Tongue (tissue), 2 donors: ENCODE measurements around the gene SGO2. TPM values are rescaled to one million over a fixed set of nuclear protein-coding genes. Genes with fewer than 3 reads are reported as not detected.
"Not testable (repeated sequence)": the region's sequence is repeated elsewhere in the genome, so short reads cannot be mapped to it uniquely, and the experiment has no call there.

Experiments
- DNase-seq: peaks from one replicate; pipeline ENCODE4 v3.0.0-alpha.2; 2015
- total RNA-seq: library from RNA; depleted of rRNA; stranded (reverse); fragments of >200 nt; gene quantifications from one replicate; pipeline ENCODE4 v1.2.3, GENCODE V29; 2014

Gene SGO2
- total RNA-seq, 1 donor from 2014 or later: 10.7 TPM

DNA sequence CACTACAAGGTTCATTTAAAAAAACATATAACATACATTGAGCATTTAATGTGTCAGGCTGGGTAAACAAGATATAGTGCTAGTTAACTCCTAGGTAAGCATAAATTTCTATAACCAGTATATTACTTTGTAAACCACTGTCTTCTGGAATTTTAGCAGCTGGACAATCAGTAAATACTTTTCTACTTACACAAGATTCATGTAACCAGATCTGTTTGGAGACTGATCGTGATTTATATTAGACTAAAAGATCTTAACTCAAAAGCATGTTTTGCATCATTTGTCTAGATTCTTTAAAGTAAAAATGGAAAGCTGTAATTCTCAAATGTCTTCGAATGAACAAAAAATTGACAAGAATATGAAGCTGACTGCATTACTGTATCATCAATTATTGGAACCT lies 941 bp upstream of the SGO2 start:
- no peak for DNase-seq

DNA sequence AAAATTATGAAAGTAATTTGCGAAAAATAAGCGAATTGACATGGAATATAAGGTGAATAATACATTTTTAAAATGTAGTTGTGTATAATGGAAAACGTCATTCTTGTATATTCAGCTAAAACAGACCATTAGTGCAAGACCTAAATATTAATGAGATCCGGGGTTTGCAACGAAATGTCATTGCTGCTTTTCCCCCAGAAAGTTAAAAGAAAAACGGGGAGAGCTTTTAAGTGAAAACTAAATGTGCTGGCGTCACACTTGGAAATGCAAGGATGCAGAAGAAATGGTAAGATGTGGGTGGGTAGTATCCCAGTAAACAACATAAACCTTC lies 491 bp upstream of the SGO2 start:
- DNase-seq: no peak

DNA sequence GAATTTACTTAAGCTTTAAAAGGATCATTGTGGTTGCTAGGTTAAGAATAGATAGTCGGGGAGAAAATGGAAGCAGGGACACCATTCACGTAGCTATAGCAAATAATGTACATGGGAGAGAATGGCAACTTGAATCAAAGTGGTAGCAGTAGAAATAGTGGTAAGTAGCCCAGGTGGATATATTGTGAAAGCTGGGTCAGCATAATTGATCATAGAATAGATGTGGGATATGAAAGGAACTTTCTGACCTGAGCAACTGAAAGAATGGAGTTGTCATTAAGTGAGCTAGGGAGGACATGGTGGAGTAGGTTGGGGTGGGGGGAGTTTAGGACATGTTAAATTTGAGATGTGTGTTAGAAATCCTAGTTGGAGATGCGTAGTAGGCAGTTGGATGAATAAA lies 2.2 kb downstream of the SGO2 start:
- no peak for DNase-seq

DNA sequence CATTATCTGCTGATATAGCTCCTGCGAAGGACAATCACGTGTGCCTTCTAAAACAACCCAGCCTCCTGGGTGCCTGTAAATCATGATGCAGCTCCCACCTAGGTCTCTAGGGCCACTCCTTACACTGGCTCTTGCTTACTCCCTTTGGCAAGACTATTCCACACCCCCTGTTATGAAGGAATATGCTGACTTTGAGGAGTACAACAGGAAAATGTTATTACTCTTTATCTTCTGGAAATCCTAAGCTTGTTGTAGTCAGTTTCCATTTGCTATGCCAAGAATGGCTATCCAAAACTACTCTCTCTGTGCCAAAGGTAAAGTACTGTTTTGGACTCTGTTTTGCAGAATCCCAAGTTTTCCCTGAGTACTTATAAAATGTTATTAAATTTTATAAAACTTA lies 7.7 kb downstream of the SGO2 start:
- no peak for DNase-seq

DNA sequence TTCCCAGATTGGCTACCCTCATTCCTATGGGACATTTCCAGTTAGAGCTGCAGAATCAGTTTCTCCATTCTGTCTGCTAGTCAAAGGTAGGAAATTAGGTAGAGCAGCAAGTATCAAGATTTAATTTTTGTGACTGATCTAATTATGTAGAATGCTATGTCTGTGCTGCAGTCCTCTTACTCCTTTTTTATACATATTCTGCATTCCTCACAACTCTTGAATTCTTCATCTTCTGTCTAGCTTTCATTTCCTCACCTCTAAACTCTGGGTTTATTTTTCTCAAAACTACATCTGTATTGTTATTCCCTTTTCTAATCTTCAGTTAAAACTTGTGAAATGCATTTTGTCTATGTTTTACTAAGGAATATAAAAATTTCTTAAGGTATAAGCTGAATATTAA lies 8.6 kb downstream of the SGO2 start:
- no peak for DNase-seq

DNA sequence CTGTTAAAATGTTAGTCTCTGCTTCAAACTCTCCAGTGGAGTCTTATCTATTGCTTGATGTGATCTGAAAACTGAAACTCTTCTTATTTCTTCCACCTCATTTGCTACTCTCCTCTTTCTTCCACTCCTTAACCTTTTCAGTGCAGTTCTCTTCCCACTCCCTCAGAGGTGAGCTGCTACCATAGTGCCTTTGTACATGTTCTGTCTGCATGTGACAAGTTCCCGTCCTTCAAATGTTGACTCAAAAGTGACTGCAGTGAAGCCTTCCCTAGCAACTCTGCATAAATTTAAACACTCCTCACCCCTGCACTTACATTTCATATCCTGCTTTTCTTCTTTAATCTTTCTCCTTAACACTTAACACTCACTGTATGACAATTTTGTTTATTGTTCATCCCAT lies 12.1 kb downstream of the SGO2 start:
- no peak for DNase-seq

DNA sequence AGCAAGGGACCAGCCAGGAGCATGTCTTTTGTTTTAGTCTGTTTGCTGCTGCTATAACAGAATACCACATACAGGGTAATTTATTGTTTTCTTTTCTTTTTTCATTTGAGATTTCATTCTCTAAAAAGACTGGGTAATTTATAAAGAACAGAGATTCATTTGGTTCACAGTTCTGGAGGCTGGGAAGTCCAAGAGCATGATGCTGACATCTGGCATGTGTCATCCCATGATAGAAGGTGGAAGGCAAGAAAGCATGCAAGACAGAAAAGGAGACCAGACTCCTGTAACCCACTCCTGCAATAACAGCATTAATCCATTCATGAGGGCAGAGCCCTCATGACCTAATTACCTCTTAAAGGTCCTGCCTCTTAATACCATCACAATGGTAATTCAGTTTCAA lies 14.8 kb downstream of the SGO2 start:
- DNase-seq: no peak

DNA sequence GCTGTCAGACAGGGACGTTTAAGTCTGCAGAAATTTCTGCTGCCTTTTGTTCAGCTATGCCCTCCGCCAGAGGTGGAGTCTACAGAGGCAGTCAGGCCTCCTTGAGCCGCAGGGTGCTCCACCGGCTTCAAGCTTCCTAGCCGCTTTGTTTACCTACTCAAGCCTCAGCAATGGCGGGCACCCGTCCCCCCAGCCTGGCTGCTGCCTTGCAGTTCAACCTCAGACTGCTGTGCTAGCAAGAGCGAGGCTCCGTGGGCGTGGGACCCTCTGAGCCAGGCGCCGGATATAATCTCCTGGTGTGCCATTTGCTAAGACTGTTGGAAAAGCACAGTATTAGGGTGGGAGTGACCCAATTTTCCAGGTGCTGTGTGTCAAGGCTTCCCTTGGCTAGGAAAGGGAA lies 40.6 kb downstream of the SGO2 start:
- DNase-seq: not testable (repeated sequence)

DNA sequence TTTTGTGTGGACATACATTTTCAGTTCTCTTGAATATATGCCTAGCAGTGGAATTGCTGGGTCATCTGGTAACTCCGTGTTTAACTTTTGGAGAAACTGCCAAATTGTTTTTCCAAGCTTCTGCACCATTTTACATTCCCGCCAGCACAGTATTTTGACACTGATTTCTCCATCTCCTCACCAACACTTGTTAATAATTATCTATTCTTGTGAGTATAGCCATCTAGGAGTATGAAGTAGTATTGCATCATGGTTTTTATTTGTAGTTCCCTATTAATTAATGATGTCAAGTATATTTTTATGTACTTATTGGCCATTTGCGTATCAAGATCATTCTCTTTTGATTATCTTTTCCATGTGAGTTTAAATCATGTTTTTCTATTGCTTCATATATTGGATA lies 41.9 kb downstream of the SGO2 start:
- DNase-seq: no peak

DNA sequence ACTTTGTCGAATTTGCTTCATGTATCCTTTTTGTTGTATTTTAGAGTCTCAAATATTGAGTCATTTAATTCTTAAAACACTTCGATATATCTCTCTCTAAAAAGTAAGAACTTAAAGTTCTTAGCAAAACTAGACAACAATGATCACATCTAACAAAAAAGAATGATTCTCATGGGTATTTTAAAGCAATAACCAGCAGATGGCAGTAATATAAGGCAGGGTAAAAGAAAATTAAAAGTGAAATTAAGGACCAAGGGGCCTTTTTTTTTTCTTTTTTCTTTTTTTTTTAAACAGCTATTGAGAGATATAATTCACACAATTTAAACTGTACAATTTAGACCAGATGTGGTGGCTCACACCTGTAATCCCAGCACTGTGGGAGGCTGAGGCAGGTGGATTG lies 50.0 kb downstream of the SGO2 start:
- DNase-seq: no peak

DNA sequence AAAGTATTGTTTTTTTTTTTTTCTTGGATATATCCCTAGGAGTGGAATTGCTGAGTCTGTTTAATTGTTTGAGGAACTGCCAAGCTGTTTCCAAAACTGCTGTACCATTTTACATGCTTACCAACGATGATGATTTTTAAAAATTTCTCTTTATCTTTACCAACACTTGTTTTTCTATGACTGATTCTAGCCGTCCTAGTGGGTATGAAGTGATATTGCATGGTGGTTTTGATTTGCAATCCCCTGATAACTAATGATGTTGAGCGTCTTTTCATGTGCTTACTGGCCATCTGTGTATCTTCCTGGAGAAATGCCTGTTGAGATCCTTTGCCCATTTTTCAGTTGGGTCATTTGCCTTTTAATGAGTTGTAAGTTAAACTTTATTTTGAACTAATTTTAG lies 51.0 kb downstream of the SGO2 start:
- no peak for DNase-seq

DNA sequence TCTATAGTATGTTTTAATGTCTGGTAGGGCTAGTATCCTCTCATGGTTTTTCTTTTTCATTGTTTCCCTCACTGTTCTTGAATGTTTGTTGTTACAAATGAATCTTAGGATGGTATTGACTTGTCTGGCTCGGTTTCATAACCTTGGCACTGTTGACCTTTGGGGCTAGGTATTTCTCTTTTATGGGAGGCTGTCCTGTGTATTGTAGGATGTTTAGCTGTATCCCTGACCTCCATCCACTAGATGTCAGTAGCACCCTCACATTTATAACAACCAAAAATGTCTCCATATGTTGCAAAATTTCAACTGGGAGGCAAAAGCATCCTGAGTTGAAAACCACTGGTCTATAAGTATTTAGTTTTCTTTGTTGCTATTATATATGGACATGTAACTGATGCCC lies 52.8 kb downstream of the SGO2 start:
- DNase-seq: no peak

DNA sequence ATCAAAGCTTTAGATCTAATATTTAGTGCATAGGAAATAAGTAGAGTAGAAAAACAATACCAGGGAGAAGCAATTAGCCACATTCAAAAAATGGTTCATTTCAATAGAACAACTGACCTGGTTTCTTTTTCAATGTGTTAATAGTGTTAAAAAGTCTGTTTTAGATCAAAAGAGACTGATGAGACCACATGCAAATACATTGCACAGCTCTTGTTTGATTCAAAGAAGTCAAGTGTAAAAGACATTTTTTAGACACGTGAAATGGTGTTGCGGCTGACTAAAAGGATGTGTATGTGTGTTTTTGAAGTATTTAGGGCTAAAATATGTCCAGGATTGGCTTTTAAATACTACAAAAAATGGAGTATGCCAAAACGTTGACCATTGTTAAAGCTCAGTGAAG lies 58.6 kb downstream of the SGO2 start:
- DNase-seq: no peak

DNA sequence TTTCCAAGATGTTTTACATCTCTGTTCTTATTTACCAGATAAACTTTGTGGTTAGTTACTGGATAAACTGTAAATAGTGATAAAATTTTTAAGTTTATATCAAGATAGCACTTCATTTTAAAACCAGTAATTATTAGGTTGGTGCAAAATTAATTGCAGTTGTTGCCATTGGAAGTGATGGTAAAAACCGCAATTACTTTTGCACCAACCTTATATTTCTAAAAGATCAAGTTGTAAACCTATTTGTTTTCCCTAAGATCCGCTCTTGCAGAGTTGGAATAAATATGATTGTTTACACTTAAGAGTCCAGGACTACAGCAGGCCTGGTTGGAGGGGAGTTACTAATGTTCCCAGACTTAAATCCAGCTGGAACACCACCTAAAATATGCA lies 59.3 kb downstream of the SGO2 start:
- DNase-seq: no peak

DNA sequence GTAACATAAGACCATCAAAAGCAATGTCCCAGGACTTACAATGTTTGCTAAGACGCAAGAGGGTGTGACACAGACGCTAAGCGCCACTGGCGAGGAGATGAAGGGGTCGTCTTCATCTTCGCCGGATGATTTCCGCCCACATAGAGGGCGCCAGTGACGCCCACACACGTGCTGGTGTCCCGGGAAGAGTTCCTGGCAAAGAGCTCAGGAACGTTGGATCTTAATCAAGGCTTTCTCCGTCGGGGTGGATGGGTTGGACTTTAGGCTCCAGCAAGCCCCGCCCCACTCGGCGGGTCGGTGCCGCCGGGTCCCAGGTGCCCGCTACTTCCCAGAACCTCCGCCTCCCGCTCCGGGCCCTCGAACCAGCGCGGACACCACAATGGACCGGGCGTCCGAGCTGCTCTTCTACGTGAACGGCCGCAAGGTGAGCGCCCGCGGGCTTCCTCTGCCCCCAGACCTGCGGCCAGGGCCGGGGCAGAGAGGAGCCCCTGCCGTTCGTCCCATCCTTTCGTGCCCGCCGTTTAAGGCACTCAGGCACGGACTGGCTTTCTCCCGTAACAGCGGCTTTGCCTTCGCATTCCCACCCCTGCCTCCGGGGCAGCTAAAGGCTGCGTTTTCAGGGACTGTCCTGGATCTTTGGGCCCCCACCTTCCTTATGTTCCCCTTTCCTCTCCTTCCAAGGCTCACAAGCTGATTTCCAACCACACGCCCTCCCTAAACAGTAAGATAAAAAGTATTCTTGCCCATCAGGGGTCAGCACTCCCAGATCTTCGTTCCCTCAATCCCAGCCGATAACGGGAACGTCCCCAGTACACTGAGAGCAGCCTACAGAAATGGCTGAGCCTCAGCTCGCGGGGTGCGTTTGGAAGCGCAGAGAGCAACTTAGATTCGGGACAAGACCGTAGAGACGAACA lies 60.0 kb downstream of the SGO2 start, which contains the start of gene AOX1:
Gene AOX1 (plus strand): TSS at position 285 of the 914 bp plus-strand sequence. CDS start 95 bp downstream, at position 380.
- peak; percentile 76 for DNase-seq

DNA sequence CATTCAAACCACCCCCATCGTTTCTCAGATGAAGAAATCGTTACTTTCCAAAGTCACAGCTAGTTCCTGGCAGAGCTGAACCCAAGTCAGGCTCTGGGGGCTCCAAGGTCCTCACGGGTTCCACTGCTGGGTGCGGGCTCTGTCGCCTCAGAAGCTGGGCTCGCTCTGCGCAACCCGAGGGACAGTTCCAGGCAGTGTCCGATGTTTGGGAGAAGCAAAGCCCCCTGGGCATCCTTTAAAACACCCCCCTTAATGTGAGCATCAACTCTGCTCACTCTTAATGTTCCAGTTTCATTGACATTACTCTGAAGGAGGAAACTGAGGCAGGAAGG lies 60.6 kb downstream of the SGO2 start:
- no peak for DNase-seq

DNA sequence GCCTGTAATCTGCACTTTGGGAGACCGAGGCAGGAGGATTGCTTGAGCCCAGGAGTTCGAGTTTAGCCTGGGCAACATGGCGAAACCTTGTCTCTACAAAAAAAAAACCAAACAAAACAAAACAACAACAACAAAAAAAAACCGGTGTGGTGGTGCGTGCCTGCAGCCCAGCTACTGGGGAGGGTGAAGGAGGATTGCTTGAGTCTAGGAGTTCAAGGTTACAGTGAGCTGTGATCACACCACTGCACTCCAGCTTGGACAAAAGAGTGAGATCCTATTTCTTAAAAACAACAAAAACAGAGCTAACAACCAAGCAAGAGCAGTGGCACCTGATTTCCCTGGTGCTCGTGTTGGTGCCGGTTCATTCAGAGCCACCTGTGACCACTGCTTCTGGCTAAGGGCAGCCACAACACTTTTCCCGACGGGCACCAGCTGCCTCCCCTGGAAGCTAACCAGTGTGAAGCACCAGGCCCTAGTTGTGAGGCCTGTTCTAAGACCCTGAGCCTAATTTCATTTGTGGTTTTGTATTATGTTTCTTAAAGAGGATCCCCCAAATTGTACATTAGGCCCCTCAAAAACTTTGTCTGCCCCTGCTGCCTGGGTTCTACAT lies 61.1 kb downstream of the SGO2 start:
- no peak for DNase-seq

DNA sequence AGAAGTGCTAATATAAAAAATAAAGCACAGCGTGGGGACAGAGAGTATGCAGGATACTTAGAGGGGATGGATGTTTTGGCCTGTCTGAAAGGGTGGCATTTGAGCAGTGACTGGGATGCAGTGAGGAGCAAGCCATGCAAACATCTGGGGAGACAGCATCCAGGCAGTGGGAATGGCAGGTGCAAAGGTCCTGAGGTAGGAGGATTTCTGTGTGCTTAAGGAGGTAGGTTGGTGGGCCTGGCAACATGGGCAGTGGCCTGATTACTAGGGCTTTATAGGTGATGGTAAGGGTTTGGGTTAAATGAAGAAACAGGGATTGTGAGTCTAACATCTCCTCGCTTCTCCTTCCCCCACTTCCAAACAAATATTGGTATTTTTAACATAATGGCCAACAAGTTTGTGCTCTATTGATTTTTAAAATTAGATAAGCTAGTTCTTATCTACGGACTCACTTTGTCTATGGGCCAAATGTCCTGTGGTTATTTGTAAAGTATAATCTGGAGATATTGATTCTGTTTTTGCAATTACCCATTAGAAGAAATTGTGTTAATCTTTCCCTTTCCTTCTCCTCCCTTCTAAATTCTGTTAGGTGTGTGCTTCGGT lies 62.2 kb downstream of the SGO2 start:
- DNase-seq: no peak

DNA sequence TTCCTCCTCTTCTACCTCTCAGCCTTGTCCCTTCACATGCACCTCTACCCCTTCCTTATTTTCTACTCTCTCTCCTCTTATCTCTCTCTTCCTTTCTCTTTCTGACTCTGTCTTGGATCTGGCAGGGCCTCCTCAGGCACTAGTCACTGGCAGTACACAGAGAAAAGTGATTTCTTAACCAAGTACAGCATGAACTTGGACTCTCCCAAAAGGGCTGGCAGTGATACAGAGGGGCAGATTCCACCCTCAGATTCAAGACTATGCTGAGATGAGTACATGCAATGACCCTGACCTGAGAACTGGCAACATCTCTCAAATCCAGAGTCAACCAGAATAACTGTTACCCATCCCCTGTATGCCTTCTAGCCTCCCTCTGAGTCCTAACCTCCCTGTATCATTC lies 64.1 kb downstream of the SGO2 start:
- DNase-seq: no peak

DNA sequence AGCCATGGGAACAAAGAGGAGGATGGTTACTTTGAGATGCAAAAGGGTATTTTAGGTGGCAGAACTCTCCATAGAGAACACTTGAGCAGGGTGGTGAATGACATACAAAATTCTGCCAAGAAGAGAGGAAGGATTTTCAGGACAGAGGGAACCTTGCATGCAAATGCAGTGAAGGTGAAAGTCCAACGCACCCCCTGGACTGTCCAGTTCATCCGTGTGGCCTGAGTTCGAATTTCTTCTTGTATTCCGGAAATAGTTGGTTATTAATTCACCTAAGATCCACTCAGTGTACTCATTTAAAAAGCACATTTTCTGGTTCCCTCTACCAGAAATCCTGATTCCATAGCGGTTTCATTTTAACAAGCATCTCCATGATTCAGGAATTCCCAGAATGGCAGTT lies 65.3 kb downstream of the SGO2 start:
- no peak for DNase-seq

DNA sequence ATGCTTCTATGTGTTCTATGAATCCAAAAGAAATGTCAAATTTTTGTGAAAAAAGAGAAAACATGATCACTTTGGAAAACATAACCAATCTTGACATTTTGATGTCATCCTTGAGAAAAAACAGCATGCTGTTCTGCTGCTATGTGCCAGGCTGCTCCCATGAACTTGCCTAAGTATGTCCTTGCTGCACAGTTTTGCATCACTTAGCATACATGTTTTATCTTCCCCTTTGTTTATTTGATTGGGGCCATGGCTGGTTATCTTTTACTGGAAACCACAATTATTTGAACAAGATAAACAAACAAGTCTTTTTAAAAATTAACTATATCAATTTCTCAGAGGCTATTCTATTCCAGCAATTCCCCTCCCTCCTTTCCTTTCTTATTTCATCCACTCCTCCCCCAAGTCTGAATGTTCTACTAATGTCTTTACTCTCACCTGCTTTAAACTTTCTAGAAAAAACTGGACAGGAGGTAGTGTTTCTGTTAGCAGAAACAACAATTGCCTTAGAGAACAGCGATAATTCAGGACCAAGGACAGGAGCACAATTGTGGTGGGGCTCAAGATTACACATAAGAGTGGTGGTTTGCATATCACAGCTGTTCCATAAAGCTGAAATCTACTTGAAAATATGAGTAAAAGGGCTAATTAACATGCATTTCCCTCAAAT lies 66.5 kb downstream of the SGO2 start:
- peak; percentile 29 for DNase-seq

DNA sequence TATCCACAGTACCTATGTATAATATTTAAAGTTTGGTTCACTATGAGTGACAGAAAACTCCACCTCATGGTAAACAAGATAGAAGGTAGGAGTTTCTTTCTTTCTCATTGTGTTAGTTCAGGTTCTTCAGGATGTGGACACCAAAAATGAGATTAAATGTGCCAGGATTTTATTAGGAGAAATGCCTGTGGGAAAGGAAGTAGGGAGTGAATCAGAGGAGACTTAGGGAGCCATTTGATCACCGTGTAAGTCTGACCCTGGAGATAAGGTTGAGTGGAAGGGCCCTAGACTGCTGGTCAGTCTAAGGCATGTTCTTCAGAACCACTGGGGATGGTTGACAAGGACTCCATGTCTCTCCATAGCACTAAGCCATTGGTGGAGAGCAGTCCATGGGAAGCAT lies 67.9 kb downstream of the SGO2 start:
- DNase-seq: no peak

DNA sequence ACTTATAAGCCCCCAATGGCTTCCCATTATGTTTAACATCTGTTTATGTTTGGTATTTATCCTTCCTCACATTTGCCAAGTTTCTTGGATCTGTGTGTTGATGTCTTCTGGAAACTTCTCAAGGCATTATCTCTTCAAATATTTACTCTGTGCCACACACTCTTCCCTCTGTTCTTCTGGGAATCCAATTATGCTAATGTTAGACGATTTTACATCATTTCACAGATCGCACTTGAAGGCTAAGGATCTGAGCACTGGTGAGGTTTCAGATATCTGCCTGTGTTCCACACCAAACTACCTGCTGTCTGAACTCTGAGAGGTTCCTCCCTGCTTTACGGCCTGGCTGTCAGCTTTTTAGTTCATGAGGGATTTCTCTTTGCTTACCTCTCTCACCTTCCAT lies 69.9 kb downstream of the SGO2 start:
- no peak for DNase-seq
